Effector CD8-positive, alpha-beta T cell (primary cell): ENCODE data around the gene GABARAP.

Experiments used
- DNase-seq: peaks from one replicate; lab custom pipeline; 2025; lab: John Stamatoyannopoulos, UW

GABARAP gene

GRCh38 chr17:7207120-7208001, 34.9 kb downstream of the GABARAP start:
- DNase-seq = no peak

- DNase-seq = no peak
These were observed 36.7 kb downstream of the GABARAP start for GRCh38 chr17:7205561-7205960.

GRCh38 chr17:7204828-7205461, 37.3 kb downstream of the GABARAP start:
- DNase-seq = peak; percentile 96

- DNase-seq = no peak
These were observed 37.9 kb downstream of the GABARAP start for GRCh38 chr17:7204336-7204735.

DNA sequence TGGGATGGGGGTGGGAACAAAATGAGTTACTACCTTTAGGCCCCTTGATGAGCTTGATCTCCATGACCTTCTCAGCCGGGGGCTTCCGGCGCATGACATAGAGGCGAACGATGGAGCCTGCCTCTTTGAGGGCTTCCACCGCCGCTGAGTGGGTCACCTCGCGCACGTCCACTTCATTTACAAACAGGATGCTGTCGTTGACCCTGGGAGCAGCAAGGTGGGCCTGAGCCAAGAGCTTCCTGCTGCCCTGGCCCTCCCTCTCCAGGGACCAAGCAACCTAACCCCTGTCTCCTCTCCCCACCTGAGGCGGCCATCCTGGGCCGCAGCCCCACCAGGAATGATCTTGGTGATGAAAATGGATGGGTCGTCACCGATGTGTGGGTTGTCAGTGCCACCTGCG, 38.9 kb downstream of the GABARAP start:
- no peak for DNase-seq

GRCh38 chr17:7196651-7197401, 45.4 kb downstream of the GABARAP start:
- no peak for DNase-seq

- DNase-seq = no peak
These were observed 46.3 kb downstream of the GABARAP start for GRCh38 chr17:7195971-7196370.

- DNase-seq = no peak
These were observed 49.8 kb downstream of the GABARAP start for GRCh38 chr17:7192271-7192937.

DNA sequence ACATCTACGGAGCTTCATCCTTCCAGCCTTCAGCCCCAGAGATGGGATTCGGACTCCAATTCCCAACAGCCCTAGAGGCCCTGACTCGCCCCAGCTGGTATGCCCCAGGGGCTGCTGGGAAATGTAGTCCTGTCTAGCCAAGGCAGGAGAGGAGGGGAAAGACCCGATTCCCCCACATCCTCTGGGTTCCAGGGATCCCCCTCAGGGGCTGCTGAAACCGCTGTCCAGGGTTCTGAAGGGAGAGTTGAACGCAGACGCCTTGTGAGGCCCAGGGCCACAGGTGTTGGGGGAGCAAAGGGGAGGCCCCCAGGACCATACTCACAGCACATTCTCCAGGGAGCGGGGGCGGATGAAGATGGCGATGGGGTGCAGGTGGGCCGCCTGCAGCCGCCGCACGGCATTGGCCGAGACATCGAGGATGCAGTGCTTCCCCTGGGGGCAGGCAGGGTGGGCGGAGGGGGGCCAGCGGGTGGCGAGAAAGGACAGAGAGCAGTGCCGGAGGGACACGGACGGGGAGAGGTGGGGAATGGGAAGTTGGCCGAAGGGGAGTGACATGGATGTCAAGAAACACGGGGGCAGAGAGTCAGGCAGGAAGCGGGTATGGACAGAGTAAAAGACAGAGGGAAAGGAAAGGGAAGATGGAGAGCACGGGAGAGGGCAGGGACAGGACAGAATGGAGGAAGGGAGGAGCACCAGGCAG, 50.5 kb downstream of the GABARAP start:
- DNase-seq = no peak

DNA sequence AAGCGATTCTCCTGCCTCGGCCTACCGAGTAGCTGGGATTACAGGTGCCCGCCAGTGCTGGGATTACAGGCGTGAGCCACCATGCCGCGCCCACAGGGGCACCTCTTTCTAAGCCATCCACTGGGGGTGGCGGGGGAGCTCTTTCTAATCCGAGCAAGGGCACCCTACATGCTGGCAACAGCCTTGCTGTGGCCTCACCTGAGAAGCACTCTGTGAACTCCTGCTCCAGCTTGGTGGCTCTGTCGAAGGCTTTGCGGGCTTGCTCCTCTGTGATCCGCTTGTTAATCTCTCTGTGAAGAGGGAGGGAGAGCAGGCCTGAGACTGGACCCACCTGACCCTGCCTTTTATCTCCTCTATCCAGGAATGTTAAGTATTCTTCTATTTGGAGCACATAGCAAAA, 51.2 kb downstream of the GABARAP start:
- no peak for DNase-seq

GRCh38 chr17:7190276-7190917, 51.9 kb downstream of the GABARAP start:
- no peak for DNase-seq
